ENCODE data around the gene TMEM37. TPM values are rescaled to one million over a fixed set of nuclear protein-coding genes. Genes with fewer than 3 reads are reported as not detected.

Gene TMEM37
- total RNA-seq, 1 donor from 2014 or later: 2.2 TPM

DNA sequence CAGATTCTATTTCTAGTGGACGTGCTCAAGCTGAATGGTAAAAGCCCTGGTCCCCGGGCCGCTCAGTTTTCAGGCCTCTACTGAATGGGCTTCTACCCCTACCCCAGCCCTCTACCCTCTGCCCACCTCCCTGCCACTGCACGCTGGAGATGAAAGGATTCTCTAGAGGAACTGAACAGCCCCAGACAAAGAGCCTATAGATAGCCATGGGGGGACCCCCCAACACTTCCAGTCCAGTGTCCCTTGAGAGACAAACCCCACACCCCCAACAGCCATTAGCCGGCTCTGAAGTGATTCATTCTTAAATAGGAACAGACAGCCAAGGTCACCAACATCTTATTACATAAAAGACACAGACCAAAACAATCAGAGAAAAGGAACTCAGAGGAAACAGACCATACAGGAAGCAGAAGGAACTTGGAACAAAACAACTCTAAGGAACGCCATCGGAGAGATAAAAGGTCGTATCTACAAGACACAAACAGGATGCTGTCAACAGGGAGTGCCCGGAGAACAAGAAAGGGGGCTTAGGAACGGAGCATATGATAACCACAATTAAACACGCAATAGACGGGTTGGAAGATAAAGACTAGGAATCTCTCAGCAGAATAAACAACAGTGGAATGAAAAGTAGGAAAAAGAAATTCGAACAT is 23.5 kb downstream of the TMEM37 start:
- no peak for DNase-seq (ENCODE audit: low spot score)

DNA sequence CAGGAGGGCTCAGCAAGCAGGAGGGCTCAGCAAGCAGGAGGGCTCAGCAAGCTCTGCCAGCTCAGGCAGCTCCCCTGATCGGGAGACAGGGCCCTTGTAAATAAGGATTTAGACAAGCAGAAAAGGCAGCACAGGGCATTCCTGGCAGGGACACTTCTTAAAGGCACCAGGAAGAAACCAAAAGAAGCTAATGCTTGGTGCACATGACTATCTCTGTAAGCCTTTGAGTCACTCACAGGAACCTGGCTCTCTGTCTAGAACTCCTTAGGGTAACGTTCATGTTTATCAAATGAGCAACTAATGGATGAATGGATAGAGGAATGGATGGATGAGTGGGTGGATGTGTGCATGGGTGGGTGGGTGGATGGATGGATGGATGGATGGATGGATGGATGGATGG is 28.4 kb downstream of the TMEM37 start:
- DNase-seq (ENCODE audit: low spot score): no peak

DNA sequence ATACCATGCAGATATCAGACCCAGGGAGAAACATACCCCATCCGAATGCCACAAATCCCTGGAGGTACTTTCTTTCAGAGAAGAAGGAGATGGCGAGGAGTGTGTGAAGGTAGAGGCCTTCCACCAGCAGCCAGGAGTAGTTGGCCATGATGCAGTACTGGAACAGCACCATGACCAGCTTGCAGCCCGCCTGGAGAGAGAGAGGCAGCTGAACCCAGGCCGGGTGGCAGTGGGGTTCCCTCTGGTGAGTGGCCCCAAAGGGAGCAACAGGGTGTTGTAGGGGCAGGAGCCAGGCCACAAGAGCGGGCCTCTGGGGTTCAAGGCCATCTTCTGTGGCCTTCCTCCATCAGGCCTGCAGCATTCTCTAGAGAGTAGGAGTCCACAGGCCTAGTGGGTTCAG is 30.2 kb downstream of the TMEM37 start:
- no peak for DNase-seq (ENCODE audit: low spot score)

DNA sequence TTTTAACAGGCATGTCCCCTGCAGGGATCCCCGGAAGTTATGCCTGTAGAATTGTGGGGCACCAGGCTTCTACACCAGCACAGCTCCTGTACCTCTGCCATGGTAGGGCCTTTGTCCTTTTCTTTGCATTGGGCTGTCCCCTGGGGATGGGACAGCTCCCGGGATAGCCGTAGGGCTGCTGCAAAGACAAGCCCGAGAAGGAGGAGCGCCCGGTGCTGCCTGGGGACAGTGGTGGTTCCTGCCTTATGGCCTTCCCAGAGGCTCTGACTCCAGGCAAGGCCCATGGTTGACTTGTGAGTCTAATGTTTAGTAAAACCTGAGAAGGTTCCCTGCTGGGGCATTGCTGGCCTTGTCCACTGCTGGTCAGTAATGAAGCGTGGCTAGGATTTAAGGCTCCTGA is 30.9 kb downstream of the TMEM37 start:
- no peak for DNase-seq (ENCODE audit: low spot score)

DNA sequence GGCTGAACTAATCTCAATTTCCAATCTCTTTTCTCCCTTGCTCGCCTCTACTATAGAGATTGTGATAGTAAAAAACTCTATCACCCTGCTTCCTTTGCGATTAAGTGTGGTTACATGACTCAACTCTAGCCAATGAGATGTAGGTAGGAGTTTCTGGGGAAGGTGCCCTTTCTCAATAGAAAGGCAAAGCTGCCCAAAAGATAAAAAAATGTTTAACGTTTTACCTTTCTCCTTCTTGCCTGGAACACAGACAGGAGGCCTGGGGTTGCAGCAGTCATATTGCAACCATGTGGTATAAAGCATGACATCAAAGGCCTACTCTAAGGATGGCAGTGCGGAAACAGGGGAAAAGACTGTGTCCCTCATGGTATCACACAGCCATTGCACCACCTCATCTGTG is 31.5 kb downstream of the TMEM37 start:
- DNase-seq (ENCODE audit: low spot score): no peak

DNA sequence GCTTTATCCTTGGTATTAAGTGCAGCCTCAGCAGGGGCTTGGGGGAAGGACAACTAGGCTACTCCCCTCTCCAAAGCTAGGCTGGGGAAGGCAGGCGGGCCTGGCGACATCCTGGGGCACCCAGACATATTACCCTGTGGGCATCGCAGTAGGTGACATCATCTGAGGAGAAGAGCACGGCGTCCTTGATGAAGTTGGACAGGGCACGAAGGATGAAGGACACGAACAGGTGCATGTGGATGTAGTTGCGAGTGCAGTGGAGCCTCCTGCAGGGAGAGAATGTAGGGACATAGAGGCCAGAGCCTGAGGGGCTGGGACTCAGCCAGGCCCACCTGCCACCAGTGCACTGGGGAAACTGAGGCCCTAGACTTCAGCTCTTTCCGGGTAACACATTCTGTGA is 32.3 kb downstream of the TMEM37 start:
- no peak for DNase-seq (ENCODE audit: low spot score)

DNA sequence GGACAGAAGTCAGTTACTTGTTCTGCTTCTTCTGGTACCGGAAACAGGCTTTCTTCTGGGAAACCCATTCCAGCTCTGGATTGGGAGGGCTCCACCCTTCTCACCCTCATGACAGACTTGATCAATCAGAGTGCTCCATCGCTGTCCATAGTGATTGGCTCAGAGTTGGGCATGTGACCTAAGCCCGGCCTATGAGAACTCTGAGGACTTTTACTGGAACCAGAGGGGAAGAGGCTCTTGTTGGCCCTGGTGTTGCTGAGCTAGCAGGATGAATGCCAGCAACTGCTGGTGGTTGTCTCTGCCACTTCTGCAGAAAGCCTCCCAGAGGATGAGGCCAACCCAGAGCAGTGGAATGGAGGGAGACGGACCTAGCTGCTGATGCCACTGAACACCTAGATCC is 33.3 kb downstream of the TMEM37 start:
- DNase-seq (ENCODE audit: low spot score): no peak

DNA sequence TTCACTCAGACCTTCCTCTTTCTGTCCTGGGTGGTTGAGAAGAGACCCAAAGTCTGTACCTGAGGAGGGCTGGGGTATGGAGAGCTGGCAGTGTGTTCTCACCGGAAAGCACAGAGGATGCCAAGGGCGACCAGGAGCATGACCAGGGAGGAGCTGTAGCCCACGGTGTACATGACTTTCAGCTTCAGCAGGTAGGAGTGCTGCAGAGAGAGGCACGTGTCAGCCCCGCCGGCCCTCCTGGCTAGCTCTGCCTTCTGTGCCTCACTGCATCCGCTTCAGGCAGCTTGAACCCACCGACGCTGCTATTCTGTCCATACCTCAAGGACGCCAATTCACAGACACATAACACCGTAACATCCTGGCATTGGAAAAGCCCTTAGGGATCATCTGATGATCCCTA is 34.0 kb downstream of the TMEM37 start:
- no peak for DNase-seq (ENCODE audit: low spot score)

DNA sequence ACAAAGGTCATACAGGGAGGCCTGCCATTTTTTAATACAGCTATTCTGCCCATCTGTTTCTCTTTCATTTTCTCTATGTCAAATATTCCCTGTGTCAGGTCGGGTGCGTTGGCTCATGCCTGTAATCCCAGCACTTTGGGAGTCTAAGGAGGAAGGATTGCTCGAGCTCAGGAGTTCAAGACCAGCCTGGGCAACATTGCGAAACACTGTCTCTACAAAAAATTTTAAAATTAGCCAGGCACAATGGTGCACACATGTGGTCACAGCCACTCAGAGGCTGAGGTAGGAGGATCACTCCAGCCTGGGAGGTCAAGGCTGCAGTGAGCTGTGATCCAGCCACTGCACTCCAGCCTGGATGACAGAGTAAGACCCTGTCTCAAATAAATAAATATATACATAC is 34.7 kb downstream of the TMEM37 start:
- DNase-seq (ENCODE audit: low spot score): no peak

DNA sequence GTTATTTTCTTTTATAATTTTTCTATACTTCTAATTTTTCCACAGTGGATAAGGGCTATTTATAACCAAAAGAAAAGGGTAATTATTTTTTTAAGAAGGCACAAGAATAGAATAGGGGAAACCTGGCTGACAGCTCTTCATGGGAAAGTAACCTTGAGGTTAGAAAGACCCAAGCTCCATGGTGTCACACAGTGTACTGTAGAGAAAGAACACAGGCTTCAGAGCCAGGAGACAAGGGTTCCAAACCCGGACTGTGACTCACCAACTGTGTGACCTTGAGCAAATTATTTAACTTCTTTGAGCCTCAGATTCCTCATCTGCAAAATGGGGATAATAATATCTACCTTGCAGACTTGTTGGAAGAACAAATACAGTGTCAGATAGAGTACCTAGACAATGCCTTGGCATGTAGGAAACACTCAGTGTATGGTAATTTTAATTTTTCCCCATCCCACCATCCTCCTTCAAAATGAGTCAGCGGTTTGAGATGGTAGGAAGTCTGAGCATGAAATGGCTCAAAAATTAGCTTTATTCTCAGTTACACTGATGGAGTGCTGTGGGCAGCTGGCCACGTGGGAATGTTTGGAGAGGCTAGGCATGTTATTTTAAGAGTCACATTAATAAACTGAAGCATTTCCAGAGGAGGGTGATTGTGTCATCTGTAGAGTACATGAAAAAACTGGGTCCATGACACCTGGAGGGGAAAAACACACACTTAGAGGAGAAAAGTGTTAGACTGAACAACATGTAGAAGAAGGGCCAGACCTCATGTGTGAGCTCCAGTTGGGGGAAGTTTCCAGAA is 36.7 kb downstream of the TMEM37 start:
- no peak for DNase-seq (ENCODE audit: low spot score)

DNA sequence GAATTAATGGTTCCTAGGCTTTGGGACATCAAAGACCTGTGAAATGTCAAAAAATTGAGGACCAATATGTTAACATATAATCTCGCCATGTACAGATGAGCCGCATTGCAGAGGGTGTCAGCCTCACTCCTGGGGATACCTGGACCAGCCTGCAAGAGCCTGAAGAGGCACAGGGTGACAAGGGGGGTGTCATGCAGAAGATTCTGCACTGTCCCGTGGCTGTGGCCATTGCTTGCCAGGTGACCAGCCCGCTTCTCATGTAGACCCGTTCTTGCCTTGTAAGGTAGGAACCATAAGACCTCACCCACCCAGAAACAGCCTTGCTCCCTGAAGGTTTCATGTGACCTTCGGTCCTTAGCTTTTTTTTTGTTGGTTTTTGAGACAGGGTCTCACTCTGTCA is 37.5 kb downstream of the TMEM37 start:
- no peak for DNase-seq (ENCODE audit: low spot score)

DNA sequence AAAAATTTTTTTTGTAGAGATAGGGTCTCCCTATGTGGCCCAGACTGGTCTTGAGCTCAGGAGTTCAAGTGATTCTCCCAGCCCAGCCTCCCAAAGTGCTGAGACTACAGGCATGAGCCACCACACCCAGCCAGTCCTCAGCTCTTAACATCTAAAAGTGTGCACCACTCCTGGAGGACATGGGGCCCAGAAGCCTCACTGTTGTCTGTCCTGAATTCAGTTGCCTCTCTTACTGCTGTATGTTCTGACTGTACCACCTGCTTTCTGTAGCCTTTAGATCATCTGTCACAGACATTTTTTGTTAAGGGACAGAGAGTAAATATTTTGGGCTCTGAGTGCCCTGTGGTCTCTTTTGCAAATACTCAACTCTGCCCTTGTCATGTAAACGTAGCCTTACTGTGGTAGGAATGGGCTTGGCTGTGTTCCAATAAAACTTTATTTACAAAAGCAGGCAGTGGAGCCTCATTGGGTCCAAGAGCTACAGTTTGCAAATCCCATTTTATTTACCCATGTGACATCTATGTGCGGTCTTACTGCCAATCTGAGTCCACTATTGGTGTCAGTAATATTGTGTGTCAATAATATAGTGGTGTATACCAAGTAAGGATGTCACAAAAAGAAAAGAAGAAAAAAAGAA is 38.1 kb downstream of the TMEM37 start:
- no peak for DNase-seq (ENCODE audit: low spot score)

DNA sequence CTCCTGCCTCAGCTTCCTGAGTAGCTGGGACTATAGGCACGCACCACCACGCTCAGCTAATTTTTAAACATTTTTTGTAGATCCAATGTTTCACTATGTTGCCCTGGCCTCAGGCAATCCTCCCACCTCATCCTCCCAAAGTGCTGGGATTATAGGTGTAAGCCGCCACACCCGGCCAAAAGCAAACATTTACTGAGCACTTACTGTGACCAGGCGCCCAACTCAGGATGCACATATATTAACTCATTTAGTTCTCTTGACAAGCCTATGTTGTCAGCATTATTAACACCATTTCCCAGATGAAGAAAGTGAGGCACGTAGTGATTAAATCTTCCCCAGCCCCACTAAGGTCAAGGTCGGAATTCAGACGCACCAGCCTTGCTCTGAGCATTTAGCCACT is 41.1 kb downstream of the TMEM37 start:
- DNase-seq (ENCODE audit: low spot score): no peak

DNA sequence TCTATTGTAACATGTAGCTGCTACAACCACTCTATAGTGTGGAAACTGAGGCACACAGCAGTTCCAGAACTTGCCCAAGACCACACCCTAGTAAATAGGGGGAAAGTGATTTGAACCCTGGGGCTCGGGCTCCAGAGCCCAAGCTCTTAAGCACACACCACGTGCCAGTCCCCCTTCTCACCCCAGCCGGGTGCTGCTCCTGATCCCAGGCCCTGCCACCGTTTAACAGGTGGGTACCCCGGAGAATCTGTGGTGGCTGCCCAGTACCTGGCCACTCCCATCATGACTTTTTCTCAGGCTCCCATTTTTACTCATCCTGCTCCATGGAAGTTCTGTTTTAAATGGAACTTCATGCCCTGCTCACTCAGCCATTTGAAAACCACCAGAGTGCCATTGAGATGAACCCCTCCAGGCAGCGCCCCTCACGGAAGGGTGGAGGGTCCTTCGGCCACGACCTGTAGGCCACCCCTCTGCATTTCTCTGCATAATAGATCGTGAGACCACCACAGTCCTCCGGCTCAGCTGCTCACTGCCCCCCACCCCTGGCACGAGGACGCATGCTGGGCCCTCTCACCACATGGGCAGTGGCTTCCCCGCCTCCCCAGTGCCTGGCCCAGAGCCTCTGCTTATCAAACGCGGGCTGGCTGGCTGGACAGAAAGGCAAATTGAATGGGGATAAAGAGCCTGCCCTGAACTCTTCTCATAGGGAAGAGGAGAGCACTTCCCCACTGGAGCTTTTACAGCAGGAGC is 42.1 kb downstream of the TMEM37 start:
- no peak for DNase-seq (ENCODE audit: low spot score)

DNA sequence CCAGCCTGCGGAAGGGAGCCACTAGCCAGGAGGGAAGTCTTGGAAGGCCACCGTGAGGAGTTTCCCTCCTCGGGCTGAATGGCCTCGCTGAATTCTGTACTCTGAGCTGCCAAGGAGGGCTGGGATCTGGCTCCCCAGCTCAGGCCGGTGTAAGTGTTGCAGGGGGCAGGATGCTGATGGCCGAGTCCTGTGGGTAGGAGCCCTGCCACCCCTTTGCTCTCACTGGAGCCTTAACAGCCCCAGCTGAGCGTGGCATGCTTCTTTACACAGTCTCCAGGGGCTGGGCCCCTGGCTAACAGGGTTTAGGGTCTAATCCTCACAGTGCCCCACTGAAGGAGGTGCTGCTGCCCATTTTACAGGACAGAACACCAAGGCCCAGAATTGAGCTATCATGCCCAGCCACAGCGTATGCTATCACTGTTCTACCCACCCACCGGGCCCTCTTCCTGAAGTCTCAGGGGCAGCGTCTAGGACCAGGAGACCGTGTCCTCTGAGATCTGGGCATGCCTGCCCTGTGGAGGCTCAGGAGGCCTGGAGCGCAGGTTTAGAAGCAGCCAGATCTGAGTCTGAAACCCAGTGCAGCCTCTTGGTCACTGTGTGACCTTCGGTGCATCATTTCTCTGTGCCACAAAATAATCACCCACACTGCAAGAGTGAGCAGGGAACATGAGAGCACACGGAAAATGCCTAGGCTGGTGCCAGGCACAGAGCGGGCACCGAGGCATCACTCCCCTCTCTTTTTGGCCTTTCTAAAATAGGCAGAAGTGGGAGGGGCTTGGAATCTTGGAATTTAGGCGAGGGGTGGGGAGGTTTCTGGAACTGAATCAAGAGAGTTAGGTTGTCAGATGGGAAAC is 42.9 kb downstream of the TMEM37 start:
- peak; percentile 39 for DNase-seq (ENCODE audit: low spot score)

DNA sequence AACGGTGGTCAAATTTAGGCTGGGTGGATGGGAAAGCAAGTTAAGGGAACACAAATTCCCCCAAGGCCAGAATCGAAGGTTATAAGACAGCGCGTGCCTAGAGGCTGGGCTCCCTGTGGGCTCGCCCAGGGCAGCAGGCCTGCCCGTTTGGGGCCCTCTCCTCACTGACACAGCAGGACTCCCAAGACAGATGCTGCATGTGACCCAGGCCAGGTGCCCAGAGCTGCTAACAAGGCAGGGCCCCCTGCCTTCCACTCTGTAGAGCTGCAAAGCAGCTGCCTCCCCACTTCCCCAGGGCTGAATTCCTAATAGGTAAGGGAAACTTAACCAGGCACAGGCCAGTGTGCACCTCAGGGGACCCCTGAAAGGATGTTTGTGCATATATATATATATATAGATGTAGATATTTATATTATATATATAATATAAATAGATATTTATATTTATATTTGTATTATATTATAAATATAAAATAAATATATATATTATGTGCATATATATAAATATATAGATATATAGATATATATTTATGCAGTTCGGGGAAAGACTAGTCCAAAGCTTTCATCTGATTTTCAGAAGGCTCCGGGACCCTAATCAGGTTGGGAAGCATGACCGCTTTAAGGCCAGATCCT is 43.7 kb downstream of the TMEM37 start:
- DNase-seq (ENCODE audit: low spot score): peak; percentile 25

DNA sequence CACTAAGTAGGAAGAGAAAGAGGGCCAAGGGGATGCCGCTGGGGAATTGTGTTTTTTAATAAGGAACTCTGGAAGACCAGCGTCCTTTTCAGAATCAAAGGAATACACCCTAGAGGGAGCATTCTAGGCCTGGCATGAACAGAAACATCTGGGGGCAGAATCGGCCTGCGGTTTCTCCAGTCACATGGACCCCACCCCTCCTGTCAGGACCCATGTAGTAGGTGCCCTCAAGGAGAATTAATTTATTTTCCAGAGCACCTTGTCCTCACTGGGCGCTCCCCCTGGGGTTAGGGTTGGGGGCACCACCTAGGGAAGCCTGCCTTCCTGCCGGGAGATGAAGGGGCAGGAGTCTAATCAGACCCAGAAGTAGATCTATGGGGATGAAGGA is 44.2 kb downstream of the TMEM37 start:
- DNase-seq (ENCODE audit: low spot score): peak; percentile 23

DNA sequence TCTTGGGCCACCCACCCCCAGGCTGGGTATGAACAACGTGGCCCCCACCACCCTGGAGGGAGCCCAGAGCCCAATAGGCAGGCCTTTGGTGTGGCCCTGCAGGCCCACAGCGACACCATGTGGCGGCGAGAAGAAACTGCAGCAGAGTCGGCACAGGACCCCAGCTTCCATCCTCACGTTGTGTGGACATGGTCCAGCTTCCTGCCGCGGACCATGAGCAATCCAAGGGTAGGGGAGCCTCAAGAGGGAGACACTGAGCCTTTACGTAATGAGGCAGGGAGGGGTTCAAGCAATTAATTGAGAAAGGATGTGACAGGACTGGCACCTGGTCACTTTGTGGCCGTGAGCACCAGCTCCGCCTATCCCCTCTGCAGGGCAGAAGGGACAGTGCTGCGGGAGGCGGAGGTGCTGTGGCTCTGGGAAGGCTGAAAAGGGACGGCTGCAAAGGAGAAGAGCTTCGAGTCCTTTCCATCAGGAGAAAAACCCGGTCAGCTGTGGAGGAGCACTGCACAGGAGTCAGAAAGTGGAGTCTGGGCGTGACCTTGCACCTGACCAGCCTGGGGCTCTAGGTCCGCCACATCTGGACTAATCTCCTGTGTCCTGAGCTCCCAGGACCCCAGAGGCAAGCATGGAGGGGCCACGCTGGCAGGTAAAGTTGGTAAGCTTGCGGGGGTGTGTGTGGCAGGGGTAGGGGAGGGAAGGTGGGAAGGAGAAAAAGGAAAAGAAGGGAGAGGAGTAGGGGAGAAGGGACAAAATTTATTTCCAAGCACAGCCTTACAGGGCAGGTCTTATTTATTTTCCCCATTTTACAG is 44.9 kb downstream of the TMEM37 start:
- peak; percentile 43 for DNase-seq (ENCODE audit: low spot score)

DNA sequence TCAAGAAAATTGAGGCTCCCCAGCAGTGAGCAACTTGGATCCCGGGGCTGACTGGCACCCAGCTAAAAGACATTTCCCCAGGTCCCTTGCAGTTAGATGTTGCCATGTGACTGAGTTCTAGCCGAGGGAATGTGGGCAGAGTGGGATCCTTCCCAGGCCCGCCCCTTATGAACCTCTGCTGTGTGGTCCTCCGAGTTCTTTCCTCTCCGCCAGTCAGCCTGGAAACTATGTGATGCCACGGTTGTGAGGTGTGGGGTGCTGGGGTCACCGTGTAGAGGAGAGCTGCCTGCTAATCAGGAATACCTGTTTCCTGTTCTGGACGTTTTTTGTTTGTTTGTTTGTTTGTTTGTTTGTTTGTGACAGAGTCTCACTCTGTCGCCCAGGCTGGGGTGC is 45.5 kb downstream of the TMEM37 start:
- peak; percentile 13 for DNase-seq (ENCODE audit: low spot score)

Data from ureter (tissue), 1 donor.